Glutamatergic neuron (in vitro differentiated cells): ENCODE results near the gene MFSD8. TPM values are rescaled to one million over a fixed set of nuclear protein-coding genes. Genes with fewer than 3 reads are reported as not detected.
"Not testable (repeated sequence)": the region's sequence is repeated elsewhere in the genome, so short reads cannot be mapped to it uniquely, and the experiment has no call there.

Experiments used
- DNase-seq: peaks from one replicate; pipeline ENCODE4 v3.0.0; 2022
- H3K27ac Mint-ChIP-seq: one replicate; pipeline ENCODE4 v1.8.0; 2020; ENCODE audit warnings: mild to moderate bottlenecking, mixed read lengths, inconsistent platforms; ENCODE audit not compliant: unreplicated experiment
- H3K27me3 Mint-ChIP-seq: one replicate; pipeline ENCODE4 v1.8.0; 2020; ENCODE audit warnings: mild to moderate bottlenecking, moderate library complexity, mixed read lengths, inconsistent platforms; ENCODE audit not compliant: unreplicated experiment
- H3K36me3 Mint-ChIP-seq: one replicate; pipeline ENCODE4 v1.8.0; 2020; ENCODE audit warnings: mild to moderate bottlenecking, mixed read lengths, inconsistent platforms; ENCODE audit not compliant: unreplicated experiment
- H3K4me1 Mint-ChIP-seq: one replicate; pipeline ENCODE4 v1.8.0; 2020; ENCODE audit warnings: mild to moderate bottlenecking, low read depth, mixed read lengths, inconsistent platforms; ENCODE audit not compliant: unreplicated experiment
- H3K4me3 Mint-ChIP-seq: one replicate; pipeline ENCODE4 v1.8.0; 2020; ENCODE audit warnings: mild to moderate bottlenecking, mixed read lengths, inconsistent platforms; ENCODE audit not compliant: unreplicated experiment
- H3K9me3 Mint-ChIP-seq: one replicate; pipeline ENCODE4 v1.8.0; 2020; ENCODE audit warnings: mild to moderate bottlenecking, moderate library complexity, mixed read lengths, inconsistent platforms; ENCODE audit not compliant: unreplicated experiment
- CTCF ChIP-seq: fragments of 200-600 bp; sonication (generic); IDR thresholded peaks from one replicate; pipeline ENCODE4 v1.5.0; 2021; ENCODE audit not compliant: partially characterized antibody, unreplicated experiment
- total RNA-seq: library from RNA; stranded (reverse); fragmentation: NEBNext Ultra II Directional; extraction: Animal tissue kit (Norgen Biotek cat#: 25700); gene quantifications from one replicate; pipeline ENCODE4 v1.2.1, GENCODE V29; 2021; ENCODE audit not compliant: unreplicated experiment

The MFSD8 gene
- total RNA-seq, 1 donor from 2014 or later, result 22.6 TPM

DNA sequence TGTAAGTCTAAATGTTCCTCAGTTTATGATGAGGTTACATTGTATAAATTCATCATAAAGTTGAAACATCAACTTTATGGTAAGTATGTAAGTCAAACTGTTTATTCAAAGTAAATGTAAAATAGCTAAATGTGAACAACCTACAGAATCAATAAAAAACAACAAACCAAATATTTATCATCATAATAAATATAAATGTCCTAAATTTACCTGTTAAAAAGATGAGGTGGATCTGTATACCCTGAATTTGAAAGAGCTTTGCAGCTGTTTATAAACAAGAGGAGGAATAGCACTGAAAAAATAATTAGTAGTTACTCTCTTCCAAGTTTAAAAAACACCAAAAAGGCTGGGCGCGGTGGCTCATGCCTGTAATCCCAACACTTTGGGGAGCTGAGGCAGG is 14.0 kb upstream of the MFSD8 start:
- no peak for TF ChIP-seq CTCF
- DNase-seq, result no peak
- Mint-ChIP-seq H3K9me3 (peaks cover 2% of the 10 kb centered on the region), H3K4me1 (no peaks in the 10 kb centered on the region), H3K27ac (no peak overlapping the region), H3K36me3 (no peaks in the 10 kb centered on the region), H3K27me3 (no peaks in the 10 kb centered on the region), H3K4me3 (no peak overlapping the region)

DNA sequence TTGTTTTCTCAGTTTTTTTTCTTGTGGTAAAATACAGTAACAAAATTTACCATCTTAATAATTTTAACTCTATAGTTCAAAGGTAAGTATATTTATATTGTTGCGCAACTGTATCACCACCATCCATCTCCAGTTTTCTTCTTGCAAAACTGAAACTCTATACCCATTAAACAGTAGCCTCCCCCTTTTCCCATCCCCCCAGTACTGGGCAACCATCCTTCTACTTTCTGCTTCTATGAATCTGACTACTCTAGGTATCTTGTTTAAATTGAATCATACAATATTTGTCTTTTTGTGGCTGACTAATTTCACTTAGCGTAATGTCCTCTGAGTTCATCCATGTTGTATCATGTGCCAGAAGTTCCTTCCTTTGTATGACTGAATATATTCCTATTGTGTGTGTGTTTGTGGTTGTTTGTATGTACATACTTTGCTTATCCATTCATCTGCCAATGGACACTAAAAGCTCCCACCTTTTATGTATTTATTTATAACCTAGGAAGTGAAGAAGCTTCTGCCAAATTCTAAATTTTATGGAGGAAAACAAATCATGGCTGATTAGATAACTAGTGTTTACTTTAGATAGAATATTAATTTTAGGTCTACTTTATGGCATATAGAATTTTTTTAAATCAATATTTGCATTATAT is 10.3 kb upstream of the MFSD8 start:
- Mint-ChIP-seq H3K4me1 (no peaks in the 10 kb centered on the region), H3K36me3 (no peaks in the 10 kb centered on the region), H3K27ac (no peak overlapping the region), H3K4me3 (no peak overlapping the region), H3K9me3 (peaks cover 2% of the 10 kb centered on the region), H3K27me3 (no peaks in the 10 kb centered on the region)
- no peak for TF ChIP-seq CTCF
- DNase-seq, result no peak

- not testable (repeated sequence) for H3K27ac Mint-ChIP-seq
Measured at GRCh38 chr4:127970925-127971324, 6.0 kb upstream of the MFSD8 start.

GRCh38 chr4:127968586-127968985 is 3.6 kb upstream of the MFSD8 start:
- peaks cover 5% of the 10 kb centered on the region for H3K9me3 Mint-ChIP-seq
- H3K27me3 Mint-ChIP-seq, result no peaks in the 10 kb centered on the region
- DNase-seq, result no peak
- no peaks in the 10 kb centered on the region for H3K4me1 Mint-ChIP-seq
- H3K36me3 Mint-ChIP-seq, result no peaks in the 10 kb centered on the region
- H3K27ac Mint-ChIP-seq, result no peak overlapping the region
- no peak for TF ChIP-seq CTCF
- H3K4me3 Mint-ChIP-seq, result no peak overlapping the region

More at GRCh38 chr4:127970925-127971324, 6.0 kb upstream of the MFSD8 start:
- not testable (repeated sequence) for H3K27me3 Mint-ChIP-seq, H3K4me1 Mint-ChIP-seq, H3K36me3 Mint-ChIP-seq, H3K4me3 Mint-ChIP-seq, DNase-seq, H3K9me3 Mint-ChIP-seq

GRCh38 chr4:127967141-127967775 is 2.3 kb upstream of the MFSD8 start:
- no peaks in the 10 kb centered on the region for H3K27me3 Mint-ChIP-seq
- no peak for TF ChIP-seq CTCF
- no peak overlapping the region for H3K27ac Mint-ChIP-seq
- no peak for DNase-seq
- H3K36me3 Mint-ChIP-seq, result no peaks in the 10 kb centered on the region
- peaks cover 5% of the 10 kb centered on the region for H3K9me3 Mint-ChIP-seq
- no peaks in the 10 kb centered on the region for H3K4me1 Mint-ChIP-seq
- peak overlapping the region; percentile 60 for H3K4me3 Mint-ChIP-seq
